KMS-11 (cell line): ENCODE data around the gene CD302.
"Not testable (repeated sequence)": the region's sequence is repeated elsewhere in the genome, so short reads cannot be mapped to it uniquely, and the experiment has no call there.

Source experiments
- H2AFZ ChIP-seq: fragments of 200-600 bp; sonication (generic); 2 replicates; pipeline ENCODE4 v1.6.1; 2016; ENCODE audit warnings: antibody characterized with exemption, mixed run types, low read depth
- H3K27ac ChIP-seq: fragments of 200-600 bp; sonication (generic); 2 replicates; pipeline ENCODE4 v1.6.1; 2016; ENCODE audit warnings: mild to moderate bottlenecking, mixed run types
- H3K27me3 ChIP-seq: fragments of 200-600 bp; sonication (generic); 2 replicates; pipeline ENCODE4 v1.6.1; 2017; ENCODE audit warnings: mild to moderate bottlenecking, low read depth, mixed run types, moderate library complexity; ENCODE audit not compliant: insufficient read depth
- H3K36me3 ChIP-seq: fragments of 200-600 bp; sonication (generic); 2 replicates; pipeline ENCODE4 v1.6.1; 2017; ENCODE audit warnings: mild to moderate bottlenecking, mixed run types; ENCODE audit not compliant: insufficient read depth
- H3K4me1 ChIP-seq: fragments of 200-600 bp; sonication (generic); 2 replicates; pipeline ENCODE4 v1.6.1; 2016; ENCODE audit warnings: mild to moderate bottlenecking, low read depth, mixed run types; ENCODE audit not compliant: poor library complexity, severe bottlenecking
- H3K4me2 ChIP-seq: fragments of 200-600 bp; sonication (generic); 2 replicates; pipeline ENCODE4 v1.7.0; 2016; ENCODE audit warnings: mild to moderate bottlenecking, mixed run types
- H3K4me3 ChIP-seq: fragments of 200-600 bp; sonication (generic); IDR thresholded peaks from 2 replicates; pipeline ENCODE4 v1.6.1; 2017; ENCODE audit warnings: low read depth, low read length, mixed read lengths; ENCODE audit not compliant: insufficient read depth
- H3K79me2 ChIP-seq: fragments of 200-600 bp; sonication (generic); 2 replicates; pipeline ENCODE4 v1.6.1; 2016; ENCODE audit warnings: low read depth, mixed run types; ENCODE audit not compliant: insufficient read depth
- H3K9ac ChIP-seq: fragments of 200-600 bp; sonication (generic); 2 replicates; pipeline ENCODE4 v1.6.1; 2016; ENCODE audit warnings: mild to moderate bottlenecking, mixed run types
- H4K20me1 ChIP-seq: fragments of 200-600 bp; sonication (generic); 2 replicates; pipeline ENCODE4 v1.6.1; 2016; ENCODE audit warnings: mild to moderate bottlenecking, mixed run types; ENCODE audit not compliant: insufficient read depth
- TF ChIP-seq, protein P1 (sequence below): fragments of 200-600 bp; sonication (generic); conservative IDR thresholded peaks from 2 replicates; pipeline ENCODE4 v1.6.1; 2017; ENCODE audit warnings: low read depth, mild to moderate bottlenecking, antibody characterized with exemption, low read length, moderate library complexity, mixed read lengths

Gene CD302

DNA sequence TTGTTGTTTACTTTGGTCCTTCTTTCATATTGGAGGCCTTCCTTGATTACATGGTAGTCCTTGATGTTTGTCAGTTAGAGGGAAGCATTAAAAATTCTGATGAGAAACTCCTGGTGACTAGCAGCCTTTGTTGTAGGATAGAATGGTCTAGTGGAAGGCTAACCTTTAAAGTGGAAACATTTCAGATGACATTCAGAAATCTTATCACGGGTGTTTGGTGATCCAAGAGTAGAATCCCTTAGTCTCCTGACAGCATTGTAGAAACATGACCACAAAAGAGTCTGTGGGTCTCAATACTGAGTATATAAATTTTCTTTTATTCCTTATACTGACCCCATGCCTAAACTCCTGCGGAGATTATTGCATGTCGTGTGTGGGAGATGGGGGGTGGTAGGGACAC, 72.3 kb downstream of the CD302 start:
- Histone ChIP-seq H4K20me1 (peaks cover 60% of the 10 kb centered on the region), H3K79me2 (peaks cover 100% of the 10 kb centered on the region), H2AFZ (no peak overlapping the region), H3K36me3 (peaks cover 8% of the 10 kb centered on the region; the same call in 1 of the 2 replicates), H3K27ac (no peak overlapping the region), H3K27me3 (no peaks in the 10 kb centered on the region), H3K9ac (no peak overlapping the region), H3K4me2 (no peak overlapping the region), H3K4me3 (no peak overlapping the region), H3K4me1 (peaks cover under 1% of the 10 kb centered on the region)
- TF ChIP-seq, protein P1, sequence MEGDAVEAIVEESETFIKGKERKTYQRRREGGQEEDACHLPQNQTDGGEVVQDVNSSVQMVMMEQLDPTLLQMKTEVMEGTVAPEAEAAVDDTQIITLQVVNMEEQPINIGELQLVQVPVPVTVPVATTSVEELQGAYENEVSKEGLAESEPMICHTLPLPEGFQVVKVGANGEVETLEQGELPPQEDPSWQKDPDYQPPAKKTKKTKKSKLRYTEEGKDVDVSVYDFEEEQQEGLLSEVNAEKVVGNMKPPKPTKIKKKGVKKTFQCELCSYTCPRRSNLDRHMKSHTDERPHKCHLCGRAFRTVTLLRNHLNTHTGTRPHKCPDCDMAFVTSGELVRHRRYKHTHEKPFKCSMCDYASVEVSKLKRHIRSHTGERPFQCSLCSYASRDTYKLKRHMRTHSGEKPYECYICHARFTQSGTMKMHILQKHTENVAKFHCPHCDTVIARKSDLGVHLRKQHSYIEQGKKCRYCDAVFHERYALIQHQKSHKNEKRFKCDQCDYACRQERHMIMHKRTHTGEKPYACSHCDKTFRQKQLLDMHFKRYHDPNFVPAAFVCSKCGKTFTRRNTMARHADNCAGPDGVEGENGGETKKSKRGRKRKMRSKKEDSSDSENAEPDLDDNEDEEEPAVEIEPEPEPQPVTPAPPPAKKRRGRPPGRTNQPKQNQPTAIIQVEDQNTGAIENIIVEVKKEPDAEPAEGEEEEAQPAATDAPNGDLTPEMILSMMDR = no peak

GRCh38 chr2:159724795-159725572, 73.0 kb downstream of the CD302 start:
- H3K4me2 ChIP-seq, H3K27ac ChIP-seq, H3K4me3 ChIP-seq, H2AFZ ChIP-seq, H3K27me3 ChIP-seq, H3K9ac ChIP-seq, H3K36me3 ChIP-seq, H3K4me1 ChIP-seq: not testable (repeated sequence)
- H4K20me1 ChIP-seq = peaks cover 60% of the 10 kb centered on the region
- H3K79me2 ChIP-seq = peaks cover 100% of the 10 kb centered on the region

- Histone ChIP-seq H3K27me3 (no peaks in the 10 kb centered on the region), H4K20me1 (peaks cover 64% of the 10 kb centered on the region), H3K36me3 (0 out of 2 replicates have a peak, but pooled peaks cover 9% of the 10 kb centered on the region), H2AFZ (no peak overlapping the region), H3K4me2 (no peak overlapping the region), H3K79me2 (peaks cover 100% of the 10 kb centered on the region), H3K4me3 (no peak overlapping the region), H3K4me1 (peaks cover 3% of the 10 kb centered on the region), H3K9ac (no peak overlapping the region), H3K27ac (no peak overlapping the region)
- TF ChIP-seq, protein P1 = no peak
Observed at GRCh38 chr2:159722580-159722979, 75.4 kb downstream of the CD302 start.

DNA sequence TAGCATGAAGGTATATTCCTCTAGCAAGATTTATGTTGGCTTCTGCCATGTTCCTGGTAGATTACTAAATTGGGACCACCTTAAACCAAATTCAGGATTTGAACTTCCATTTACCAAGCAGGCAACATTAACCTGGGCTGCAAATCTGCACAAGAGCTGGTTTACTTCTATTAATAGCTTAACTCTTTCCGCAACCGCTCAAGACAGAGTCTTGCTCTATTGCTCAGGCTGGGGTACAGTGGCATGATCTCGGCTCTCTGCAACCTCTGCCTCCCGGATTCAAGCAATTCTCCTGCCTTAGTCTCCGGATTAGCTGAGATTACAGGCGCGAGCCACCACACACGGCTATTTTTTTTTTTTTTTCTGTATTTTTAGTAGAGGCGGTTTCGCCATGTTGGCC, 77.3 kb downstream of the CD302 start:
- Histone ChIP-seq H3K36me3 (0 out of 2 replicates have a peak, but pooled peaks cover 9% of the 10 kb centered on the region), H3K27me3 (no peaks in the 10 kb centered on the region), H3K4me1 (peaks cover 7% of the 10 kb centered on the region), H3K27ac (no peak overlapping the region), H3K79me2 (peaks cover 100% of the 10 kb centered on the region), H3K4me2 (no peak overlapping the region), H4K20me1 (peaks cover 65% of the 10 kb centered on the region), H3K4me3 (no peak overlapping the region), H3K9ac (no peak overlapping the region), H2AFZ (no peak overlapping the region)
- TF ChIP-seq, protein P1 = no peak
